CD4-positive, alpha-beta T cell treated with Interleukin-15 for 4 hours (primary cell): ENCODE measurements around the gene ST8SIA4.
A peak's percentile ranks its signal among the peaks of the same experiment; 100 is the strongest.
"Not testable (repeated sequence)": the region's sequence is repeated elsewhere in the genome, so short reads cannot be mapped to it uniquely, and the experiment has no call there.

Experiments used
- DNase-seq: peaks from one replicate; pipeline ENCODE4 v3.0.0-alpha.2; 2020; ENCODE audit warnings: low spot score

ST8SIA4 gene

GRCh38 chr5:100828071-100828897 lies 74.8 kb downstream of the ST8SIA4 start:
- no peak for DNase-seq

GRCh38 chr5:100827481-100827889 lies 75.6 kb downstream of the ST8SIA4 start:
- no peak for DNase-seq

DNA sequence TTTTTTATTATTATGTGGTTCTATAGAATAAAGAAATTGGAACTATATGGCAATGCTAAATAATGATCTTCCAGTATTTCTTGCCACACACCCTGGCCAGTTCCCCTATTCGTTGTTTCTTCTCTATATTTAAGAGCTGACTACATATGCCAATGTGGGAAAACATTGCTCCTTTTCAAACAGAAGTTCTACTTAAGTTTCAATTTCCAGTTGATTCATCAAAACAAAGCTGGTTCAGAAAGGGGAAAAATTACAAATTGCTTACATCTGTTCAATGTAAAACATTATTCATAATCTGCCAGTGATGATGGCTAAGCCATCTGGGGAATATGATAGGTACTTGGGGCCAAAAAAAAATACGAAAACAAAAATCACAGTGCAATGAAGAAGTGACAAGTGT lies 76.9 kb downstream of the ST8SIA4 start:
- DNase-seq, result no peak

DNA sequence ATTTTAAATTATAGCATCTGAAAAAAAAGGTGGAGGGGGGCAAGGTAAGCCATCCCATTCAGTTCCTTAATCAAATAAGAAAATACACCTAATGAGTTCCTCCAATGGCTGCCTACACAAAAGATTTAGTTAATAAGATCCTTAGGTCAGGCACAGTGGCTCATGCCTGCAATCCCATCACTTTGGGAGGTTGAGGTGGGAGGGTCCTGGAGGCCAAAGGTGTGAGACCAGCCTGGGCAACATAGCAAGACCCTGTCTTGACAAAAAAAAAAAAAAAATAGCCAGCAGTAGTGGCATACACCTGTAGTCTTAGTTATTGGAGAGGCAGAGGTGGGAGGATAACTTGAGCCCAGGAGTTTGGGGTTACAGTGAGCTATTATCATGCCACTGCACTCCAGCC lies 78.4 kb downstream of the ST8SIA4 start:
- no peak for DNase-seq

GRCh38 chr5:100823812-100824211 lies 79.3 kb downstream of the ST8SIA4 start:
- DNase-seq, result no peak

GRCh38 chr5:100821751-100822150 lies 81.3 kb downstream of the ST8SIA4 start:
- no peak for DNase-seq

GRCh38 chr5:100818340-100818739 lies 84.7 kb downstream of the ST8SIA4 start:
- no peak for DNase-seq

GRCh38 chr5:100803397-100803796 lies 99.7 kb downstream of the ST8SIA4 start:
- DNase-seq, result no peak

GRCh38 chr5:100802208-100802607 lies 100.9 kb downstream of the ST8SIA4 start:
- no peak for DNase-seq

DNA sequence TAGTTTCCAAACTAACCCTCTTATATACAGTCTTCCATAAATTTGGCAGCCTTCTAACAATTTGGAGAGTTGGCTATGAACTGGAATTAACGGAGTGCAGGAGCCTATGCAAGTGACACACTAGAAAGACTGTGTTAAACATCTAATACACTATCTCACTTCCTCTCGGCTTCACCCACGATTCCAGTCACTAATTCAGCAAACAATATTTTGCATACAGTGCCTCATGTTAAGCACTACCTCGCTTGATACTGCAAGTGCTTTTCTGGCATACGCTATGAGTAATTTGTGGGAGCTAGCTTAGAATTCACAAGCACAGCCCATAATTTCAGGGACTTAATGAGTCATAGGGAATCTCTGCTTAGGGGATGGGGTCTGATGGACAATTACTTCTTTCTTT lies 102.5 kb downstream of the ST8SIA4 start:
- DNase-seq, result no peak

DNA sequence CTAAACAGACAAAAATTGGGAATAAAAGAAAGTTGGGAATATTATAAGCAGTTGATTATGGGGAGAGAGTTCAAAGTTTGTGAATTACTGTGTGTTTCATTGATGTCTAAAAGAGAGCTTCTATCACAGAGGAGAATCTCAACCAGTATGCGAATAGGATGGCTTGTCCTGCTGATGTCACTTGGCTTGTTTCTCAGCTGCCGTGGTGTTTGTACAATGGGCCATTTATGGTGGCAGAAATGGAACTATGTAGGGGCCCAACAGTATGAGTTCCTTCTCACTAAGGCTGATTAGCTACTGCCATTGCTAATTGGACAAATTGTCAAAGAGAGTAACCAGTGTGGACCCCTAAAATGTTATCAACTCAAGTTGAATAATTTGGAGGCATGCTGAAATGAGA lies 103.9 kb downstream of the ST8SIA4 start:
- no peak for DNase-seq

- no peak for DNase-seq
Measured at GRCh38 chr5:100797861-100798260, 105.2 kb downstream of the ST8SIA4 start.

- DNase-seq, result no peak
Measured at GRCh38 chr5:100796851-100797250, 106.2 kb downstream of the ST8SIA4 start.

GRCh38 chr5:100794844-100795243 lies 108.2 kb downstream of the ST8SIA4 start:
- DNase-seq, result no peak

- DNase-seq, result no peak
Measured at GRCh38 chr5:100794218-100794617, 108.9 kb downstream of the ST8SIA4 start.

GRCh38 chr5:100792781-100793180 lies 110.3 kb downstream of the ST8SIA4 start:
- DNase-seq, result no peak

- no peak for DNase-seq
Measured at GRCh38 chr5:100791391-100791790, 111.7 kb downstream of the ST8SIA4 start.

GRCh38 chr5:100790951-100791350 lies 112.1 kb downstream of the ST8SIA4 start:
- DNase-seq, result no peak

GRCh38 chr5:100790170-100790665 lies 112.9 kb downstream of the ST8SIA4 start:
- DNase-seq, result no peak

GRCh38 chr5:100789694-100790093 lies 113.4 kb downstream of the ST8SIA4 start:
- no peak for DNase-seq

- DNase-seq, result no peak
Measured at GRCh38 chr5:100788417-100788816, 114.7 kb downstream of the ST8SIA4 start.

- DNase-seq, result no peak
Measured at GRCh38 chr5:100787648-100788047, 115.4 kb downstream of the ST8SIA4 start.

DNA sequence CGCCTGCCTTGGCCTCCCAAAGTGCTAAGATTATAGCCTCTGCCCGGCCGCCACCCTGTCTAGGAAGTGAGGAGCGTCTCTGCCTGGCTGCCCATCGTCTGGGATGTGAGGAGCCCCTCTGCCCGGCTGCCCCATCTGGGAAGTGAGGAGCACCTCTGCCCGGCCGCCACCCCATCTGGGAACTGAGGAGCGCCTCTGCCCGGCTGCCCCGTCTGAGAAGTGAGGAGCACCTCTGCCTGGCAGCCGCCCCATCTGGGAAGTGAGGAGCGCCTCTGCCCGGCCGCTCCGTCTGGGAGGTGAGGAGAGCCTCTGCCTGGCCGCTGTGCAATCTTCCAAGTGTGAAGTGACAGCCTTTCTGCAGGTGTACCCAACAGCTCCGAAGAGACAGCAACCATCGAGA lies 117.5 kb downstream of the ST8SIA4 start:
- DNase-seq, result not testable (repeated sequence)

DNA sequence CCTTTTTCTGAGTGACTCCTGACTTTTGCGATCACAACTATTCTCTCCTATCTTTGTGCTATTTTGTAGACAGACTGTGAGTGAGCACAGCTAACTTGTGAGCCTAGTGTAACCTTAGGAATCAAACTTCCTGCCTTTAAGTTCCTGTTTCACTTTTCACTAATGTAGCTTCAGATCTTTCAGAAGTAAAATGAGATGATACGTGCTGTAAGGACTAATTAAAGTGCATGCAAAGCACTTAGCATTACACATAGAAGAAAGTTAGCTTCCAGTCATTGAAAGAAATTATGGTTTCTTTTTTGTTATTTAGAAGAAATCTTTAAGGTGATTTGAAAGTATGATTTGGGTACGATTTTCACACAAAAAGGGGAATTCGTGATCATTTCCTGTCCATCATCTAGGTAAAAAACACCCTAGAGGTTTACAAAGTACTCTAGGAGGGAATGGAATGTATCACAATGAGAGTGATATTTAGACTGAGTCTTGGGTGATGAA lies 122.7 kb downstream of the ST8SIA4 start:
- peak; percentile 25 for DNase-seq
